HCT116 (cell line): ENCODE data around the gene CCDC182. TPM values are rescaled to one million over a fixed set of nuclear protein-coding genes. Genes with fewer than 3 reads are reported as not detected.

ENCODE experiments used
- ATAC-seq: fragments of 200-7000 bp; cut with Tn5 transposase; 2 replicates; pipeline ENCODE4 v1.9.1; 2020; ENCODE audit warnings: mild to moderate bottlenecking, moderate library complexity
- BruUV-seq: library from RNA; stranded (reverse); fragments of 400-500 nt; replicated peaks from 2 replicates; lab custom pipeline; 2021; lab: Mats Ljungman, UMichigan
- CTCF ChIA-PET: fragments of 300-600 bp; sonication (Branson Sonifier 250); formaldehyde crosslinking; loops from one replicate; lab custom pipeline; 2021; ENCODE audit warnings: antibody characterized with exemption; lab: Charles Lee
- POLR2A ChIA-PET: fragments of 300-600, 350-600 bp; sonication (Branson Sonifier 250); formaldehyde crosslinking; loops from one replicate; lab custom pipeline; 2021; ENCODE audit warnings: antibody characterized with exemption; lab: Charles Lee
- RAD21 ChIA-PET, 2 experiments: fragments of 300-600 bp; sonication (Branson Sonifier 250); formaldehyde crosslinking; loops; one replicate each; lab custom pipeline; 2023; ENCODE audit warnings: low total read pairs in 2 of 2; ENCODE audit not compliant: uncharacterized antibody in 2 of 2, unreplicated experiment in 2 of 2, low non-redundant PET in 1 of 2; lab: Charles Lee
- DNase-seq: peaks from one replicate; pipeline ENCODE4 v3.0.0-alpha.2; 2010; ENCODE audit warnings: low read depth, low spot score
- H2AFZ ChIP-seq: fragments of 200-600 bp; shearing (Covaris generic), sonication (generic); 2 replicates; pipeline ENCODE4 v1.6.1; 2017; ENCODE audit warnings: low read depth, mixed run types, mixed read lengths, antibody characterized with exemption, low read length; ENCODE audit not compliant: poor library complexity, severe bottlenecking
- H3K27ac ChIP-seq: 2 replicates; pipeline ENCODE4 v1.5.1; 2012; ENCODE audit warnings: low read depth, low read length
- H3K27me3 ChIP-seq: fragments of 200-600 bp; sonication (generic); 2 replicates; pipeline ENCODE4 v1.6.1; 2016; ENCODE audit warnings: mixed run types, low read length, mixed read lengths; ENCODE audit not compliant: insufficient read depth
- H3K36me3 ChIP-seq, 2 experiments: fragments of 200-500 bp in 1 of 2; fragments of 200-600 bp in 1 of 2; sonication (Bioruptor generic) in 1 of 2; sonication (generic) in 1 of 2; 2 replicates each; pipeline versions ENCODE4 v1.5.1 to v1.6.1; 2014 to 2016; ENCODE audit warnings: low read length in 2 of 2, inconsistent platforms in 1 of 2, mixed read lengths in 1 of 2, mixed run types in 1 of 2; ENCODE audit not compliant: insufficient read depth in 2 of 2, control insufficient read depth in 1 of 2
- H3K4me1 ChIP-seq, 2 experiments: fragments of 200-600 bp in 1 of 2; sonication (generic) in 1 of 2; 2 replicates each; pipeline versions ENCODE4 v1.5.1 to v1.6.1; 2012 to 2017; ENCODE audit warnings: low read length in 2 of 2, inconsistent platforms in 1 of 2, mild to moderate bottlenecking in 1 of 2, mixed read lengths in 1 of 2, mixed run types in 1 of 2, moderate library complexity in 1 of 2; ENCODE audit not compliant: insufficient read depth in 2 of 2, control insufficient read depth in 1 of 2
- H3K4me2 ChIP-seq: fragments of 200-600 bp; sonication (generic); 2 replicates; pipeline ENCODE4 v1.6.1; 2017; ENCODE audit warnings: mixed run types, low read length, mixed read lengths
- H3K4me3 ChIP-seq, 2 experiments: fragments of 200-600 bp in 1 of 2; sonication (generic) in 1 of 2; replicated peaks in 1 of 2; 2 replicates each; pipeline ENCODE4 v1.5.1; 2011 to 2016; ENCODE audit warnings: low read length in 2 of 2, control low read depth in 1 of 2, low read depth in 1 of 2, mild to moderate bottlenecking in 1 of 2, mixed read lengths in 1 of 2, mixed run types in 1 of 2
- H3K79me2 ChIP-seq: fragments of 200-600 bp; sonication (generic); 2 replicates; pipeline ENCODE4 v1.6.1; 2017; ENCODE audit warnings: mild to moderate bottlenecking, mixed run types, low read length, moderate library complexity, mixed read lengths; ENCODE audit not compliant: insufficient read depth
- H3K9ac ChIP-seq: fragments of 200-600 bp; sonication (generic); 2 replicates; pipeline ENCODE4 v1.6.1; 2016; ENCODE audit warnings: low read length, mixed read lengths
- H3K9me2 ChIP-seq: fragments of 200-600 bp; sonication (generic), shearing (Covaris generic); 2 replicates; pipeline ENCODE4 v1.6.1; 2017; ENCODE audit warnings: mixed run types, mild to moderate bottlenecking, moderate library complexity; ENCODE audit not compliant: insufficient read depth
- H3K9me3 ChIP-seq, 2 experiments: fragments of 200-500 bp in 1 of 2; fragments of 200-600 bp in 1 of 2; sonication (Bioruptor generic) in 1 of 2; sonication (generic) in 1 of 2; 2 replicates each; pipeline ENCODE4 v1.6.1; 2014 to 2017; ENCODE audit warnings: low read length in 2 of 2, mixed read lengths in 2 of 2, inconsistent platforms in 1 of 2, low read depth in 1 of 2, mild to moderate bottlenecking in 1 of 2, mixed run types in 1 of 2, moderate library complexity in 1 of 2; ENCODE audit not compliant: control insufficient read depth in 1 of 2, insufficient read depth in 1 of 2
- H4K20me1 ChIP-seq: fragments of 200-600 bp; sonication (generic), shearing (Covaris generic); 2 replicates; pipeline ENCODE4 v1.6.1; 2017; ENCODE audit warnings: mixed run types, mild to moderate bottlenecking, moderate library complexity; ENCODE audit not compliant: insufficient read depth
- CBX3 ChIP-seq: IDR thresholded peaks from 2 replicates; pipeline ENCODE4 v1.6.1; 2012; ENCODE audit warnings: low read depth
- EGR1 ChIP-seq: IDR thresholded peaks from 2 replicates; pipeline ENCODE4 v1.6.1; 2012; ENCODE audit warnings: low read depth
- ELF1 ChIP-seq: IDR thresholded peaks from 2 replicates; pipeline ENCODE4 v1.6.1; 2012; ENCODE audit warnings: low read depth, borderline replicate concordance
- EZH2 ChIP-seq: fragments of 200-600 bp; sonication (generic); IDR thresholded peaks from 2 replicates; pipeline ENCODE4 v1.6.1; 2017; ENCODE audit warnings: antibody characterized with exemption, mixed run types
- EZH2phosphoT487 ChIP-seq: fragments of 200-600 bp; IDR thresholded peaks from 2 replicates; pipeline ENCODE4 v1.6.1; 2018; ENCODE audit warnings: antibody characterized with exemption, borderline replicate concordance
- JUND ChIP-seq: IDR thresholded peaks from 2 replicates; pipeline ENCODE4 v1.6.1; 2012
- POLR2A ChIP-seq: IDR thresholded peaks from 2 replicates; pipeline ENCODE4 v1.7.0; 2011; ENCODE audit warnings: borderline replicate concordance; ENCODE audit not compliant: insufficient read depth, insufficient read length; ENCODE audit errors: extremely low read depth
- RAD21 ChIP-seq: IDR thresholded peaks from 2 replicates; pipeline ENCODE4 v1.6.1; 2012; ENCODE audit warnings: low read depth, mild to moderate bottlenecking
- SP1 ChIP-seq: IDR thresholded peaks from 2 replicates; pipeline ENCODE4 v1.6.1; 2012; ENCODE audit warnings: low read depth
- TCF7L2 ChIP-seq: IDR thresholded peaks from 2 replicates; pipeline ENCODE4 v1.7.0; 2011; ENCODE audit warnings: borderline replicate concordance, inconsistent platforms; ENCODE audit not compliant: insufficient read depth, insufficient read length; ENCODE audit errors: extremely low read depth
- YY1 ChIP-seq: IDR thresholded peaks from 2 replicates; pipeline ENCODE4 v1.6.1; 2011; ENCODE audit warnings: low read length, low read depth, moderate library complexity, mild to moderate bottlenecking; ENCODE audit not compliant: insufficient replicate concordance; ENCODE audit errors: extremely low read depth
- intact Hi-C: fragments of 100-400 bp; cut with micrococcal nuclease; formaldehyde crosslinking; loops from 2 replicates; pipeline ENCODE4 v1.10.0; 2022
- total RNA-seq: library from RNA; stranded (reverse); gene quantifications from one replicate; pipeline ENCODE4 v1.2.1, GENCODE V29; 2021; ENCODE audit not compliant: unreplicated experiment
- TF ChIP-seq, protein P1 (sequence below): IDR thresholded peaks from 2 replicates; pipeline ENCODE4 v1.6.1; 2012
- TF ChIP-seq, protein P2 (sequence below): IDR thresholded peaks from 2 replicates; pipeline ENCODE4 v1.6.1; 2011; ENCODE audit warnings: mild to moderate bottlenecking, low read length, moderate library complexity; ENCODE audit not compliant: insufficient replicate concordance; ENCODE audit errors: extremely low read depth
- TF ChIP-seq, protein P3 (sequence below), 3 experiments: fragments of 200-600 bp in 1 of 3; sonication (generic) in 1 of 3; IDR thresholded peaks in 2 of 3; conservative IDR thresholded peaks in 1 of 3; 2 replicates each; pipeline ENCODE4 v1.5.1; 2012 to 2017; ENCODE audit warnings: low read depth in 2 of 3, low read length in 2 of 3, antibody characterized with exemption in 1 of 3, borderline replicate concordance in 1 of 3, control low read depth in 1 of 3, mild to moderate bottlenecking in 1 of 3, mixed read lengths in 1 of 3, mixed run types in 1 of 3, moderate library complexity in 1 of 3; ENCODE audit not compliant: insufficient read depth in 1 of 3
- TF ChIP-seq, protein P4 (sequence below): IDR thresholded peaks from 2 replicates; pipeline ENCODE4 v1.6.1; 2012
- TF ChIP-seq, protein P5 (sequence below): IDR thresholded peaks from 2 replicates; pipeline ENCODE4 v1.6.1; 2012; ENCODE audit warnings: low read depth

CCDC182 gene
- total RNA-seq, 1 experiment from 2014 or later, result not detected

DNA sequence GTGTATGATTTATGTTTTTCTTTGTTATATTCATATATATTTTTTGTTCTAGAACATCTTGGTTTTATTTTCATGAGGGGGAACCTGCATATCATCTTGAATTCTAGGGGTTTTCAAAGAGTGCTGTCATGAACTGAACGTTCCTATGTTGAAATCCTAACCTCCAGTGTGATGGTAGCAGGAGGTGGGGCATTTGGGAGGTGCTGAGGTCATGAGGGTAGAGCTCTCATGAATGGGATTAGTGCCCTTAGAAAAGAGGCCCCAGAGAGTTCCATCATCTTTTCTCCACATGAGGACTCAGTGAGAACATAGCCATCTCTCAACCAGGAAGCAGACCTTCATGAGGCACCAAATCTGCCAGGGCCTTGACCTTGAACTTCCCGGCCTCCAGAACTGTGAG lies 34.6 kb upstream of the CCDC182 start:
- TF ChIP-seq, protein P1, sequence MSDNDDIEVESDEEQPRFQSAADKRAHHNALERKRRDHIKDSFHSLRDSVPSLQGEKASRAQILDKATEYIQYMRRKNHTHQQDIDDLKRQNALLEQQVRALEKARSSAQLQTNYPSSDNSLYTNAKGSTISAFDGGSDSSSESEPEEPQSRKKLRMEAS, result no peak
- TF ChIP-seq YY1, result no peak
- TF ChIP-seq, protein P2, sequence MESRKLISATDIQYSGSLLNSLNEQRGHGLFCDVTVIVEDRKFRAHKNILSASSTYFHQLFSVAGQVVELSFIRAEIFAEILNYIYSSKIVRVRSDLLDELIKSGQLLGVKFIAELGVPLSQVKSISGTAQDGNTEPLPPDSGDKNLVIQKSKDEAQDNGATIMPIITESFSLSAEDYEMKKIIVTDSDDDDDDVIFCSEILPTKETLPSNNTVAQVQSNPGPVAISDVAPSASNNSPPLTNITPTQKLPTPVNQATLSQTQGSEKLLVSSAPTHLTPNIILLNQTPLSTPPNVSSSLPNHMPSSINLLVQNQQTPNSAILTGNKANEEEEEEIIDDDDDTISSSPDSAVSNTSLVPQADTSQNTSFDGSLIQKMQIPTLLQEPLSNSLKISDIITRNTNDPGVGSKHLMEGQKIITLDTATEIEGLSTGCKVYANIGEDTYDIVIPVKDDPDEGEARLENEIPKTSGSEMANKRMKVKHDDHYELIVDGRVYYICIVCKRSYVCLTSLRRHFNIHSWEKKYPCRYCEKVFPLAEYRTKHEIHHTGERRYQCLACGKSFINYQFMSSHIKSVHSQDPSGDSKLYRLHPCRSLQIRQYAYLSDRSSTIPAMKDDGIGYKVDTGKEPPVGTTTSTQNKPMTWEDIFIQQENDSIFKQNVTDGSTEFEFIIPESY, result no peak
- TF ChIP-seq SP1, result no peak
- TF ChIP-seq TCF7L2, result no peak
- TF ChIP-seq CBX3, result no peak
- TF ChIP-seq EGR1, result no peak
- no peak for TF ChIP-seq EZH2
- no peak for TF ChIP-seq POLR2A
- TF ChIP-seq RAD21, result no peak
- TF ChIP-seq, protein P3, sequence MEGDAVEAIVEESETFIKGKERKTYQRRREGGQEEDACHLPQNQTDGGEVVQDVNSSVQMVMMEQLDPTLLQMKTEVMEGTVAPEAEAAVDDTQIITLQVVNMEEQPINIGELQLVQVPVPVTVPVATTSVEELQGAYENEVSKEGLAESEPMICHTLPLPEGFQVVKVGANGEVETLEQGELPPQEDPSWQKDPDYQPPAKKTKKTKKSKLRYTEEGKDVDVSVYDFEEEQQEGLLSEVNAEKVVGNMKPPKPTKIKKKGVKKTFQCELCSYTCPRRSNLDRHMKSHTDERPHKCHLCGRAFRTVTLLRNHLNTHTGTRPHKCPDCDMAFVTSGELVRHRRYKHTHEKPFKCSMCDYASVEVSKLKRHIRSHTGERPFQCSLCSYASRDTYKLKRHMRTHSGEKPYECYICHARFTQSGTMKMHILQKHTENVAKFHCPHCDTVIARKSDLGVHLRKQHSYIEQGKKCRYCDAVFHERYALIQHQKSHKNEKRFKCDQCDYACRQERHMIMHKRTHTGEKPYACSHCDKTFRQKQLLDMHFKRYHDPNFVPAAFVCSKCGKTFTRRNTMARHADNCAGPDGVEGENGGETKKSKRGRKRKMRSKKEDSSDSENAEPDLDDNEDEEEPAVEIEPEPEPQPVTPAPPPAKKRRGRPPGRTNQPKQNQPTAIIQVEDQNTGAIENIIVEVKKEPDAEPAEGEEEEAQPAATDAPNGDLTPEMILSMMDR (IDR thresholded peaks at IDR 0.05 in 2 of 3, conservative IDR thresholded peaks at IDR 0.05 in 1 of 3; ENCODE audit: borderline replicate concordance in 1 of 3, insufficient read depth in 1 of 3, low read depth in 2 of 3, low read length in 2 of 3), result no peak
- no peak for TF ChIP-seq ELF1
- TF ChIP-seq, protein P4, sequence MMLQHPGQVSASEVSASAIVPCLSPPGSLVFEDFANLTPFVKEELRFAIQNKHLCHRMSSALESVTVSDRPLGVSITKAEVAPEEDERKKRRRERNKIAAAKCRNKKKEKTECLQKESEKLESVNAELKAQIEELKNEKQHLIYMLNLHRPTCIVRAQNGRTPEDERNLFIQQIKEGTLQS, result no peak
- TF ChIP-seq EZH2phosphoT487, result no peak
- TF ChIP-seq JUND, result no peak
- TF ChIP-seq, protein P5, sequence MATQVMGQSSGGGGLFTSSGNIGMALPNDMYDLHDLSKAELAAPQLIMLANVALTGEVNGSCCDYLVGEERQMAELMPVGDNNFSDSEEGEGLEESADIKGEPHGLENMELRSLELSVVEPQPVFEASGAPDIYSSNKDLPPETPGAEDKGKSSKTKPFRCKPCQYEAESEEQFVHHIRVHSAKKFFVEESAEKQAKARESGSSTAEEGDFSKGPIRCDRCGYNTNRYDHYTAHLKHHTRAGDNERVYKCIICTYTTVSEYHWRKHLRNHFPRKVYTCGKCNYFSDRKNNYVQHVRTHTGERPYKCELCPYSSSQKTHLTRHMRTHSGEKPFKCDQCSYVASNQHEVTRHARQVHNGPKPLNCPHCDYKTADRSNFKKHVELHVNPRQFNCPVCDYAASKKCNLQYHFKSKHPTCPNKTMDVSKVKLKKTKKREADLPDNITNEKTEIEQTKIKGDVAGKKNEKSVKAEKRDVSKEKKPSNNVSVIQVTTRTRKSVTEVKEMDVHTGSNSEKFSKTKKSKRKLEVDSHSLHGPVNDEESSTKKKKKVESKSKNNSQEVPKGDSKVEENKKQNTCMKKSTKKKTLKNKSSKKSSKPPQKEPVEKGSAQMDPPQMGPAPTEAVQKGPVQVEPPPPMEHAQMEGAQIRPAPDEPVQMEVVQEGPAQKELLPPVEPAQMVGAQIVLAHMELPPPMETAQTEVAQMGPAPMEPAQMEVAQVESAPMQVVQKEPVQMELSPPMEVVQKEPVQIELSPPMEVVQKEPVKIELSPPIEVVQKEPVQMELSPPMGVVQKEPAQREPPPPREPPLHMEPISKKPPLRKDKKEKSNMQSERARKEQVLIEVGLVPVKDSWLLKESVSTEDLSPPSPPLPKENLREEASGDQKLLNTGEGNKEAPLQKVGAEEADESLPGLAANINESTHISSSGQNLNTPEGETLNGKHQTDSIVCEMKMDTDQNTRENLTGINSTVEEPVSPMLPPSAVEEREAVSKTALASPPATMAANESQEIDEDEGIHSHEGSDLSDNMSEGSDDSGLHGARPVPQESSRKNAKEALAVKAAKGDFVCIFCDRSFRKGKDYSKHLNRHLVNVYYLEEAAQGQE, result no peak
- peaks cover 7 to 11% of the 10 kb centered on the region in 2 experiments; a peak in 2 of 4 replicates for H3K4me1 ChIP-seq
- no peak overlapping the region for H3K4me3 ChIP-seq
- H3K9me2 ChIP-seq, result no peaks in the 10 kb centered on the region
- peaks cover 25% of the 10 kb centered on the region; the same call in 1 of the 2 replicates for H3K27me3 ChIP-seq
- no peak overlapping the region for H3K4me2 ChIP-seq
- H3K79me2 ChIP-seq, result no peaks in the 10 kb centered on the region
- no peak for DNase-seq
- no TSS peak for BruUV-seq
- ChIA-PET RAD21 (no interaction called here), POLR2A (no interaction called here), CTCF (no interaction called here)
- ATAC-seq, result no peak
- H2AFZ ChIP-seq, result no peak overlapping the region
- H3K27ac ChIP-seq, result no peak overlapping the region
- intact Hi-C loops, result no loop called here
- H3K9ac ChIP-seq, result no peak overlapping the region
- H3K9me3 ChIP-seq, result no peaks in the 10 kb centered on the region
- H4K20me1 ChIP-seq, result no peaks in the 10 kb centered on the region
- H3K36me3 ChIP-seq, result no peaks in the 10 kb centered on the region
